NCI-H1417 treated with DMSO at 0.1 percent for 48 hours (cell line): ENCODE measurements around the gene BECN2.
"Not testable (repeated sequence)": the region's sequence is repeated elsewhere in the genome, so short reads cannot be mapped to it uniquely, and the experiment has no call there.

Experiments used
- DNase-seq: peaks from one replicate; lab custom pipeline; 2025; lab: John Stamatoyannopoulos, UW

Gene BECN2

GRCh38 chr1:241979926-241980325, 22.4 kb downstream of the BECN2 start:
- no peak for DNase-seq

GRCh38 chr1:241985787-241986186, 28.2 kb downstream of the BECN2 start:
- DNase-seq, result no peak

GRCh38 chr1:241988389-241988930, 30.9 kb downstream of the BECN2 start:
- DNase-seq, result not testable (repeated sequence)

GRCh38 chr1:241990040-241990439, 32.5 kb downstream of the BECN2 start:
- no peak for DNase-seq

- DNase-seq, result no peak
Measured at GRCh38 chr1:241992734-241993133, 35.2 kb downstream of the BECN2 start.

- DNase-seq, result no peak
Measured at GRCh38 chr1:241994171-241994570, 36.6 kb downstream of the BECN2 start.

- DNase-seq, result no peak
Measured at GRCh38 chr1:241997401-241997998, 39.9 kb downstream of the BECN2 start.

GRCh38 chr1:241998412-241998921, 40.9 kb downstream of the BECN2 start:
- no peak for DNase-seq

GRCh38 chr1:241999026-241999425, 41.5 kb downstream of the BECN2 start, which contains the start of gene MAP1LC3C:
TSS of gene MAP1LC3C (minus strand) at chr1:241999098. CDS start at chr1:241999008, 90 bp downstream.
- no peak for DNase-seq

GRCh38 chr1:242000434-242000833, 42.9 kb downstream of the BECN2 start:
- no peak for DNase-seq

- no peak for DNase-seq
Measured at GRCh38 chr1:242002072-242002471, 44.5 kb downstream of the BECN2 start.

GRCh38 chr1:242002510-242002909, 44.9 kb downstream of the BECN2 start:
- no peak for DNase-seq

- DNase-seq, result no peak
Measured at GRCh38 chr1:242004751-242005495, 47.4 kb downstream of the BECN2 start.

GRCh38 chr1:242005866-242006535, 48.4 kb downstream of the BECN2 start:
- no peak for DNase-seq

- DNase-seq, result no peak
Measured at GRCh38 chr1:242006976-242007375, 49.4 kb downstream of the BECN2 start.
